Fibroblast of lung (primary cell): ENCODE data around the gene UROC1.

ENCODE experiments used
- CTCF ChIP-seq, 2 donors: IDR thresholded peaks in 1 of 2; conservative IDR thresholded peaks in 1 of 2; 1 replicate in 1 of 2; 2 replicates in 1 of 2; pipeline ENCODE4 v1.5.1; 2011 to 2012; ENCODE audit warnings: low read length in 2 of 2, control low read depth in 1 of 2, inconsistent platforms in 1 of 2, low read depth in 1 of 2, mild to moderate bottlenecking in 1 of 2
- EZH2 ChIP-seq: IDR thresholded peaks from 2 replicates; pipeline ENCODE4 v1.5.1; 2012; ENCODE audit warnings: low read length, control low read depth, mild to moderate bottlenecking; ENCODE audit errors: missing control alignments

GRCh38 chr3:126511291-126511690 lies 6.3 kb downstream of the UROC1 start:
- no peak for TF ChIP-seq CTCF (conservative IDR thresholded peaks at IDR 0.05 in 1 of 2, IDR thresholded peaks at IDR 0.05 in 1 of 2; ENCODE audit: low read depth in 1 of 2, low read length in 2 of 2)
- no peak for TF ChIP-seq EZH2
